ENCODE measurements around the gene PCK2. TPM values are rescaled to one million over a fixed set of nuclear protein-coding genes. Genes with fewer than 3 reads are reported as not detected.

Gene PCK2
- total RNA-seq, 1 donor from 2014 or later: 3.1 TPM

- Histone ChIP-seq H3K9me3 (replicated peaks) (no peaks in the 10 kb centered on the region), H3K27ac (replicated peaks) (no peak overlapping the region), H3K27me3 (ENCODE audit: low read depth) (peaks cover 54% of the 10 kb centered on the region), H3K36me3 (no peaks in the 10 kb centered on the region), H3K4me1 (peaks cover 15% of the 10 kb centered on the region), H3K4me3 (no peak overlapping the region)
- no peak for DNase-seq
- intact Hi-C loops (cut with micrococcal nuclease): no loop called here
- TF ChIP-seq CTCF (IDR thresholded peaks at IDR 0.05; ENCODE audit: borderline replicate concordance): no peak
Observed at GRCh38 chr14:24077086-24077485, 17.0 kb upstream of the PCK2 start.

DNA sequence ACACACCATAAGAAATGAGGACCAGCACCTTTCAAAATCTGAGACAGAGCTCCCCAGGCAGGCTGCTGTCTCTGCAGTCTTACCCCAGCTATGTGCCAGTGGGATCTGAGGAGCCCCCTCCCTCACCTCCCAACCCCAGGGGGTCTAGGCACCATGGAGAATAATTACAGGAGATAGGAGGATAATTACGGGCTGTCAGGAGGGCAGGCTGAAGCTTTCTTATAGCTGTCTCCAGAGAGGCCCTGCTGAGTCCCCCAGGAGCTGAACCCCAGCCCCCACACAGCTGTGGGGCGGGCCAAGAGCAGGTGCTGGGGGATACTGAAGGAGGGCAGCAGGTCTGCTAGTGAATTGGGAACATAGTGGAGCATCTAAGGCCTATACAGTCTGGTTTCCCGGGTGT is 16.0 kb upstream of the PCK2 start:
- no peak for TF ChIP-seq CTCF (IDR thresholded peaks at IDR 0.05; ENCODE audit: borderline replicate concordance)
- intact Hi-C loops (cut with micrococcal nuclease): no loop called here
- H3K9me3 ChIP-seq (replicated peaks): no peaks in the 10 kb centered on the region
- no peak overlapping the region for H3K4me3 ChIP-seq
- H3K36me3 ChIP-seq: no peaks in the 10 kb centered on the region
- H3K27ac ChIP-seq (replicated peaks): no peak overlapping the region
- peaks cover 15% of the 10 kb centered on the region for H3K4me1 ChIP-seq
- peaks cover 49% of the 10 kb centered on the region for H3K27me3 ChIP-seq (ENCODE audit: low read depth)
- DNase-seq: no peak

- H3K9me3 ChIP-seq (replicated peaks): no peaks in the 10 kb centered on the region
- DNase-seq: no peak
- H3K27me3 ChIP-seq (ENCODE audit: low read depth): peaks cover 38% of the 10 kb centered on the region
- H3K36me3 ChIP-seq: no peaks in the 10 kb centered on the region
- TF ChIP-seq CTCF (IDR thresholded peaks at IDR 0.05; ENCODE audit: borderline replicate concordance): no peak
- no peak overlapping the region for H3K4me3 ChIP-seq
- intact Hi-C loops (cut with micrococcal nuclease): no loop called here
- peaks cover 15% of the 10 kb centered on the region for H3K4me1 ChIP-seq
- H3K27ac ChIP-seq (replicated peaks): no peak overlapping the region
Observed at GRCh38 chr14:24079491-24080141, 14.5 kb upstream of the PCK2 start.

GRCh38 chr14:24080142-24080530 is 14.0 kb upstream of the PCK2 start:
- H3K27ac ChIP-seq (replicated peaks): no peak overlapping the region
- H3K36me3 ChIP-seq: no peaks in the 10 kb centered on the region
- DNase-seq: no peak
- H3K4me3 ChIP-seq: no peak overlapping the region
- TF ChIP-seq CTCF (IDR thresholded peaks at IDR 0.05; ENCODE audit: borderline replicate concordance): no peak
- intact Hi-C loops (cut with micrococcal nuclease): no loop called here
- H3K4me1 ChIP-seq: peaks cover 15% of the 10 kb centered on the region
- peaks cover 38% of the 10 kb centered on the region for H3K27me3 ChIP-seq (ENCODE audit: low read depth)
- no peaks in the 10 kb centered on the region for H3K9me3 ChIP-seq (replicated peaks)

DNA sequence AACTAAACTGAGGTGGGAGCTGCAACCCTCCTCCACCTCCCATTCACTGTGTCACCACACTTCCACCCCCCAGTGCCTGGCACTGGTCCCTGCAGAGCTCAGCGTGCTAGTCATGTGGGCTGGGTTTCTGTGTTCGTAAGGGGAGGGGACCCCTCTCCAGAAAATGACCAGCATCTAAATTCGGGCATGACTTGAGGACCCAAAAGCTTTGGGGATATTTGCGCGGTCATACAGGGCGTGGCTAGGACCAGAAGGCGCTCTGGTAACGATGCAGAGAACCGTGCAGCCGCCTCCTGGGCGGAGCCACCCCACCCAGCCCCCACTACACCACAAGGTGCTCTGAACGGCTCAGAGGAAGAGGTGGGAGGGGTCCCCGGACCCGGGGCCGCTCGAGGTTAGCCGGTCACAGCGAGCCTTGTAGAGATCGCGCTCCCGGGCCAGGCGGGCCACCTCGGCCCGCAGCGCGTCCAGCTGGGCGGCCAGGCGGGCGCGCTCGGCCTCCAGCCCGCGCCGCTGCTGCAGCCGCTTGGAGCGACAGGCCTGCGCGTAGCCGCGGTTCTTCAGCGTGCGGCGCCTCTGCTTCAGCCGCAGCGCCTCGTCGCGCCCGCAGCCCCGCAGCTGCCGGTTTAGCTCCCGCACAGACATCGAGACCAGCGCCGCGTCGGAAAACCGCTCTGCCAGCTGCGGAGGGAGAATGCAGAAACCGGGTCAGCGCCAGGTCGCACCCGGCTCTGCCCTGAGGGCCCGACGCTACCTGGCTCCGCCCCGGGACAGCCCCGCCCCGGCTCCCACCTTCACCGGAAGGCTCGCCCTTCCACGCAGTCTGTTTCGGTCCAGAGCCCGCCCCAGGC is 13.0 kb upstream of the PCK2 start:
- H3K27me3 ChIP-seq (ENCODE audit: low read depth): peaks cover 38% of the 10 kb centered on the region
- no peaks in the 10 kb centered on the region for H3K36me3 ChIP-seq
- peak overlapping the region; percentile 58 for H3K27ac ChIP-seq (replicated peaks)
- TF ChIP-seq CTCF (IDR thresholded peaks at IDR 0.05; ENCODE audit: borderline replicate concordance): no peak
- peaks cover 15% of the 10 kb centered on the region for H3K4me1 ChIP-seq
- peak; percentile 35 for DNase-seq
- H3K4me3 ChIP-seq: peak overlapping the region; percentile 72
- intact Hi-C loops (cut with micrococcal nuclease): no loop called here
- H3K9me3 ChIP-seq (replicated peaks): no peaks in the 10 kb centered on the region

Measured in left ventricle myocardium inferior (tissue), 1 donor.